ENCODE data around the gene KCNMA1.

Gene KCNMA1

DNA sequence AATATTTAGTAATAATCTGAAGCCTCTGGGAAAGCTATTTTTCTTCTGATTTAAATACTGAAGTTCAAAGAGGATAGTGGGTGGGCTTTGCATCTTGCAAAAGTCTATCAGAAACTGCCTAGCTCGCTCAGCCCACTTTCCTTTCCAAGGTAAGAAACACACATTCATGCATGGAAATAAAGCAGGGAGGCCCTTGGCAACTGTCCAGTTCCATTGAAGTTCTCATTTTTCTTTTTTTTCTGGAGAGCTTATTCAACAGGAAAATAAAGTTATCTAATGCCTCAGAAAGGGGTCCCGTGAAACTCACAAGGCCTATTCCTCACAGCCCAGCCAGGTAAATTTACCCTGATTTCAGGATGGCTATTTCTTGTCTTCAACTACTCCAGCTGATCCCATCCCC lies 654.9 kb downstream of the KCNMA1 start:
- H4K8ac ChIP-seq (ENCODE audit: low read depth, low read length): no peak overlapping the region
- no peak overlapping the region for H3K27ac ChIP-seq (replicated peaks; ENCODE audit: low read length)
- no peak overlapping the region for H2BK12ac ChIP-seq (ENCODE audit: low read length)
- H2BK15ac ChIP-seq (ENCODE audit: low read length): no peak overlapping the region
- H2BK5ac ChIP-seq (ENCODE audit: low read length): no peak overlapping the region
- H3K14ac ChIP-seq (ENCODE audit: low read length): no peak overlapping the region
- H3K27me3 ChIP-seq (ENCODE audit: control insufficient read depth in 3 of 3, insufficient read depth in 3 of 3, low read depth in 1 of 3, low read length in 3 of 3): no peaks in the 10 kb centered on the region
- no peak overlapping the region for H3K23ac ChIP-seq (ENCODE audit: low read depth, low read length, poor library complexity)
- no peak overlapping the region for H3K18ac ChIP-seq (ENCODE audit: low read length)
- no peak overlapping the region for H2BK120ac ChIP-seq (ENCODE audit: low read depth, low read length)
- H3K4ac ChIP-seq (ENCODE audit: low read length): no peak overlapping the region
- no peak overlapping the region for H3K4me3 ChIP-seq (ENCODE audit: low read length in 2 of 2)
- no peak overlapping the region for H4K91ac ChIP-seq (ENCODE audit: low read depth, low read length, poor library complexity)
- no peaks in the 10 kb centered on the region for H3K79me1 ChIP-seq (ENCODE audit: low read depth, low read length)
- no peak overlapping the region for H2AK5ac ChIP-seq (ENCODE audit: low read depth, low read length)
- H2AFZ ChIP-seq (ENCODE audit: low read length): no peak overlapping the region
- no peak overlapping the region for H3K9ac ChIP-seq (ENCODE audit: low read depth, low read length, poor library complexity)
- no peak overlapping the region for H3K4me2 ChIP-seq (ENCODE audit: insufficient read depth, low read length, poor library complexity, severe bottlenecking)
- no peaks in the 10 kb centered on the region for H3K9me3 ChIP-seq (replicated peaks in 1 of 2; ENCODE audit: control insufficient read depth in 2 of 2, insufficient read depth in 1 of 2, low read depth in 1 of 2, low read length in 2 of 2)
- no peaks in the 10 kb centered on the region for H3K36me3 ChIP-seq (replicated peaks in 1 of 2; ENCODE audit: control insufficient read depth in 2 of 2, insufficient read depth in 2 of 2, low read length in 2 of 2)
- no CpG with 5 or more reads among the region's 2 CpGs for WGBS, 2 donors (ENCODE audit: extremely low coverage in 2 of 2, insufficient read length in 2 of 2, insufficient replicate concordance in 1 of 2)
- no peak for DNase-seq (ENCODE audit: low spot score)
- H3K4me1 ChIP-seq (ENCODE audit: control insufficient read depth in 2 of 2, insufficient read depth in 1 of 2, low read depth in 1 of 2, low read length in 2 of 2): peaks cover 0 to 5% of the 10 kb centered on the region in 2 donors

DNA sequence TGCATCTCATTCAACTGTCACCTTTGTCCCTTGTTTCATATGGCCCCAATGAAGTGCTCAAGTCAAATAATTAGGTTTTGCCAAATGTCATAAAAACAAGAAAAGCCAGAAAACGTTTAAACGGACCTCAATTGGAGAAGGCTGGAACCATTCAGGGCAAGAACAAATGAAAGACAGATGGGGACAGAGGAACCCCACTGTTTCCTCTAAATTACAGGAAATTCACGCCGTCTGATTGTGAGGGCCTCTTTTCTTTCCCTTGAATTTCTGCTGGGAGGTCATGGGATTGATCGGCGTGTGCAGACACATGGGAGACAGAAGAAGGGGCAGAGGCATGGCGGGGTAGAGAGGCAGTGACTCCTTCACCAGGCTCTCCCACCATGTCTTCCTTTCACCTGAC lies 656.4 kb downstream of the KCNMA1 start:
- H3K4me3 ChIP-seq (ENCODE audit: low read length in 2 of 2): no peak overlapping the region
- no peak overlapping the region for H4K8ac ChIP-seq (ENCODE audit: low read depth, low read length)
- H2BK120ac ChIP-seq (ENCODE audit: low read depth, low read length): no peak overlapping the region
- H3K18ac ChIP-seq (ENCODE audit: low read length): no peak overlapping the region
- H3K36me3 ChIP-seq (replicated peaks in 1 of 2; ENCODE audit: control insufficient read depth in 2 of 2, insufficient read depth in 2 of 2, low read length in 2 of 2): no peaks in the 10 kb centered on the region
- no CpG with 5 or more reads among the region's 7 CpGs for WGBS, 2 donors (ENCODE audit: extremely low coverage in 2 of 2, insufficient read length in 2 of 2, insufficient replicate concordance in 1 of 2)
- no peaks in the 10 kb centered on the region for H3K9me3 ChIP-seq (replicated peaks in 1 of 2; ENCODE audit: control insufficient read depth in 2 of 2, insufficient read depth in 1 of 2, low read depth in 1 of 2, low read length in 2 of 2)
- no peak overlapping the region for H2AFZ ChIP-seq (ENCODE audit: low read length)
- H3K14ac ChIP-seq (ENCODE audit: low read length): no peak overlapping the region
- H4K91ac ChIP-seq (ENCODE audit: low read depth, low read length, poor library complexity): no peak overlapping the region
- DNase-seq (ENCODE audit: low spot score): no peak
- H3K9ac ChIP-seq (ENCODE audit: low read depth, low read length, poor library complexity): no peak overlapping the region
- H3K79me1 ChIP-seq (ENCODE audit: low read depth, low read length): no peaks in the 10 kb centered on the region
- H2BK5ac ChIP-seq (ENCODE audit: low read length): no peak overlapping the region
- H2BK15ac ChIP-seq (ENCODE audit: low read length): no peak overlapping the region
- H3K27me3 ChIP-seq (ENCODE audit: control insufficient read depth in 3 of 3, insufficient read depth in 3 of 3, low read depth in 1 of 3, low read length in 3 of 3): no peaks in the 10 kb centered on the region
- H3K4ac ChIP-seq (ENCODE audit: low read length): no peak overlapping the region
- H3K4me2 ChIP-seq (ENCODE audit: insufficient read depth, low read length, poor library complexity, severe bottlenecking): no peak overlapping the region
- H2BK12ac ChIP-seq (ENCODE audit: low read length): no peak overlapping the region
- peaks cover 0 to 5% of the 10 kb centered on the region in 2 donors for H3K4me1 ChIP-seq (ENCODE audit: control insufficient read depth in 2 of 2, insufficient read depth in 1 of 2, low read depth in 1 of 2, low read length in 2 of 2)
- H2AK5ac ChIP-seq (ENCODE audit: low read depth, low read length): no peak overlapping the region
- no peak overlapping the region for H3K23ac ChIP-seq (ENCODE audit: low read depth, low read length, poor library complexity)
- H3K27ac ChIP-seq (replicated peaks; ENCODE audit: low read length): no peak overlapping the region

DNA sequence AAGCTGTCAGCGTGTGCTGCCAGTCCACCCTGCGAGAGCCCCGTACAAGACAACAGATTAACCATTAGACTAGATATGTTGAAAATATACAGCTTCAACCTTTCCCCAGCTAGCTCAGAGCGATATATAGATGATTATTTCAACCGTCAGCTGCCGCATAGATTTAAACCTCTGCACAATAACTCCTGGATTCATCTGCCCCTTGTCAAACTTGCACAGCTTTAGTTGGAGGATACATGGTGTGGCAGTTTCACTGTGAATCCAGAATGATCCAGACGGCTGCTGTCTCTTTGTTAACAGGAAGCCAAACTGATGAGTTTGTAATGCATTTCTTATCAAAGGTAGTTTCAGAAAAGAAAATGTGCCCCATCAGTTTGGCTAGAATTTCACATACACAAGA lies 659.7 kb downstream of the KCNMA1 start:
- Histone ChIP-seq H3K27me3 (ENCODE audit: control insufficient read depth in 3 of 3, insufficient read depth in 3 of 3, low read depth in 1 of 3, low read length in 3 of 3) (no peaks in the 10 kb centered on the region), H3K27ac (replicated peaks; ENCODE audit: low read length) (no peak overlapping the region), H3K4me1 (ENCODE audit: control insufficient read depth in 2 of 2, insufficient read depth in 1 of 2, low read depth in 1 of 2, low read length in 2 of 2) (peaks cover 0 to 5% of the 10 kb centered on the region in 2 donors), H3K36me3 (replicated peaks in 1 of 2; ENCODE audit: control insufficient read depth in 2 of 2, insufficient read depth in 2 of 2, low read length in 2 of 2) (no peaks in the 10 kb centered on the region), H3K9ac (ENCODE audit: low read depth, low read length, poor library complexity) (no peak overlapping the region), H2AK5ac (ENCODE audit: low read depth, low read length) (no peak overlapping the region), H3K79me1 (ENCODE audit: low read depth, low read length) (no peaks in the 10 kb centered on the region), H2BK15ac (ENCODE audit: low read length) (no peak overlapping the region), H2BK120ac (ENCODE audit: low read depth, low read length) (no peak overlapping the region), H3K14ac (ENCODE audit: low read length) (no peak overlapping the region), H3K18ac (ENCODE audit: low read length) (no peak overlapping the region), H3K9me3 (replicated peaks in 1 of 2; ENCODE audit: control insufficient read depth in 2 of 2, insufficient read depth in 1 of 2, low read depth in 1 of 2, low read length in 2 of 2) (no peaks in the 10 kb centered on the region), H3K4me3 (ENCODE audit: low read length in 2 of 2) (no peak overlapping the region), H2BK5ac (ENCODE audit: low read length) (no peak overlapping the region), H4K91ac (ENCODE audit: low read depth, low read length, poor library complexity) (no peak overlapping the region), H3K23ac (ENCODE audit: low read depth, low read length, poor library complexity) (no peak overlapping the region), H2BK12ac (ENCODE audit: low read length) (no peak overlapping the region), H2AFZ (ENCODE audit: low read length) (no peak overlapping the region), H4K8ac (ENCODE audit: low read depth, low read length) (no peak overlapping the region), H3K4me2 (ENCODE audit: insufficient read depth, low read length, poor library complexity, severe bottlenecking) (no peak overlapping the region), H3K4ac (ENCODE audit: low read length) (no peak overlapping the region)
- WGBS, 2 donors (ENCODE audit: extremely low coverage in 2 of 2, insufficient read length in 2 of 2, insufficient replicate concordance in 1 of 2): no CpG with 5 or more reads among the region's 7 CpGs
- no peak for DNase-seq (ENCODE audit: low spot score)

DNA sequence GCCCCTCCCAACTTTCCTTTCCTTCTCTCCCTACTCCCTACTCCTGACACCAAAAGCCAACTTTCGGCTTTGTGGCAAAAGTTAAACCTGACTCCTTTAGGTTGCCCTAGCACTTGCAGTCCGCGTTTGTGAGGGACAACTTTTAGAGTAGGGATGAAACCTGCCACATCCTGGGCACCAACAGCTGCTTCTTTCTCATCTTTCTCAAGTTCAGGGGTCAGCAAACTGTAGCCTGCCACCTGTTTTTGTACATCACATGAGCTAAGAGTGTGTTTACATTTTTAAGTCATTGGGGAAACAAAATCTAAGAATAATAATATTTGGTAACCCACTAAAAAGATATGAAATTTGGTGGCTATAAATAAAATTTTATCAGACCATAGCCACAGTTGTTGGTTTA lies 660.6 kb downstream of the KCNMA1 start:
- Histone ChIP-seq H3K4ac (ENCODE audit: low read length) (no peak overlapping the region), H3K9me3 (replicated peaks in 1 of 2; ENCODE audit: control insufficient read depth in 2 of 2, insufficient read depth in 1 of 2, low read depth in 1 of 2, low read length in 2 of 2) (no peaks in the 10 kb centered on the region), H3K23ac (ENCODE audit: low read depth, low read length, poor library complexity) (no peak overlapping the region), H3K14ac (ENCODE audit: low read length) (no peak overlapping the region), H3K4me3 (ENCODE audit: low read length in 2 of 2) (no peak overlapping the region), H3K27me3 (ENCODE audit: control insufficient read depth in 3 of 3, insufficient read depth in 3 of 3, low read depth in 1 of 3, low read length in 3 of 3) (no peaks in the 10 kb centered on the region), H3K79me1 (ENCODE audit: low read depth, low read length) (no peaks in the 10 kb centered on the region), H3K9ac (ENCODE audit: low read depth, low read length, poor library complexity) (no peak overlapping the region), H3K4me2 (ENCODE audit: insufficient read depth, low read length, poor library complexity, severe bottlenecking) (no peak overlapping the region), H3K36me3 (replicated peaks in 1 of 2; ENCODE audit: control insufficient read depth in 2 of 2, insufficient read depth in 2 of 2, low read length in 2 of 2) (no peaks in the 10 kb centered on the region), H2AK5ac (ENCODE audit: low read depth, low read length) (no peak overlapping the region), H2BK120ac (ENCODE audit: low read depth, low read length) (no peak overlapping the region), H4K91ac (ENCODE audit: low read depth, low read length, poor library complexity) (no peak overlapping the region), H2BK12ac (ENCODE audit: low read length) (no peak overlapping the region), H3K18ac (ENCODE audit: low read length) (no peak overlapping the region), H2BK5ac (ENCODE audit: low read length) (no peak overlapping the region), H3K27ac (replicated peaks; ENCODE audit: low read length) (no peak overlapping the region), H2BK15ac (ENCODE audit: low read length) (no peak overlapping the region), H2AFZ (ENCODE audit: low read length) (no peak overlapping the region), H3K4me1 (ENCODE audit: control insufficient read depth in 2 of 2, insufficient read depth in 1 of 2, low read depth in 1 of 2, low read length in 2 of 2) (peaks cover 0 to 5% of the 10 kb centered on the region in 2 donors), H4K8ac (ENCODE audit: low read depth, low read length) (no peak overlapping the region)
- WGBS, 2 donors (ENCODE audit: extremely low coverage in 2 of 2, insufficient read length in 2 of 2, insufficient replicate concordance in 1 of 2): no CpG with 5 or more reads among the region's 3 CpGs
- no peak for DNase-seq (ENCODE audit: low spot score)

Measured in neuronal stem cell (in vitro differentiated cells).